ENCODE results near the gene APOB. TPM values are rescaled to one million over a fixed set of nuclear protein-coding genes. Genes with fewer than 3 reads are reported as not detected.

Gene APOB
- polyA plus RNA-seq, 1 experiment, result 0.04 TPM

GRCh38 chr2:21008790-21009661 lies 34.8 kb downstream of the APOB start:
- TF ChIP-seq CTCF (IDR thresholded peaks at IDR 0.05; ENCODE audit: insufficient read depth, low read depth, low read length), result no peak
- Histone ChIP-seq H3K27me3 (ENCODE audit: control insufficient read depth, insufficient read depth, low read length) (no peaks in the 10 kb centered on the region), H3K36me3 (ENCODE audit: control insufficient read depth, insufficient read depth, low read length) (no peaks in the 10 kb centered on the region), H3K4me3 (ENCODE audit: low read depth, low read length) (no peak overlapping the region)
- ChIA-PET CTCF (interaction anchor here (1.1 to 1.5 kb wide), 2 partner anchors 18 to 22 kb away, joined by 3 read pairs; no protein-coding TSS in a partner anchor), POLR2A (no interaction called here)
- DNase-seq (ENCODE audit: low read depth), result no peak

- ChIA-PET CTCF (interaction anchor here (1.1 kb wide), 1 partner anchor 22 kb away, joined by 3 read pairs; no protein-coding TSS in a partner anchor), POLR2A (no interaction called here)
- no peaks in the 10 kb centered on the region for H3K36me3 ChIP-seq (ENCODE audit: control insufficient read depth, insufficient read depth, low read length)
- no peak for TF ChIP-seq CTCF (IDR thresholded peaks at IDR 0.05; ENCODE audit: insufficient read depth, low read depth, low read length)
- no peak for DNase-seq (ENCODE audit: low read depth)
- H3K27me3 ChIP-seq (ENCODE audit: control insufficient read depth, insufficient read depth, low read length), result no peaks in the 10 kb centered on the region
- no peak overlapping the region for H3K4me3 ChIP-seq (ENCODE audit: low read depth, low read length)
Observed at GRCh38 chr2:21008014-21008789, 35.7 kb downstream of the APOB start.

- ChIA-PET CTCF (interaction anchor here (1.1 kb wide), 1 partner anchor 21 kb away, joined by 3 read pairs; no protein-coding TSS in a partner anchor), POLR2A (no interaction called here)
- H3K36me3 ChIP-seq (ENCODE audit: control insufficient read depth, insufficient read depth, low read length), result no peaks in the 10 kb centered on the region
- TF ChIP-seq CTCF (IDR thresholded peaks at IDR 0.05; ENCODE audit: insufficient read depth, low read depth, low read length), result no peak
- H3K4me3 ChIP-seq (ENCODE audit: low read depth, low read length), result no peak overlapping the region
- H3K27me3 ChIP-seq (ENCODE audit: control insufficient read depth, insufficient read depth, low read length), result no peaks in the 10 kb centered on the region
- DNase-seq (ENCODE audit: low read depth), result no peak
Observed at GRCh38 chr2:21007129-21008013, 36.5 kb downstream of the APOB start.

- POLR2A ChIA-PET, result no interaction called here
- Histone ChIP-seq H3K4me3 (ENCODE audit: low read depth, low read length) (no peak overlapping the region), H3K36me3 (ENCODE audit: control insufficient read depth, insufficient read depth, low read length) (no peaks in the 10 kb centered on the region), H3K27me3 (ENCODE audit: control insufficient read depth, insufficient read depth, low read length) (no peaks in the 10 kb centered on the region)
- no peak for DNase-seq (ENCODE audit: low read depth)
- TF ChIP-seq CTCF (IDR thresholded peaks at IDR 0.05; ENCODE audit: insufficient read depth, low read depth, low read length), result no peak
- CTCF ChIA-PET, result interaction anchor here (1.4 kb wide), 1 partner anchor 9 kb away, joined by 3 read pairs; no protein-coding TSS in a partner anchor
Observed at GRCh38 chr2:21006423-21007128, 37.3 kb downstream of the APOB start.
